HG02678 (cell line): ENCODE results near the gene EMX1.
"Not testable (repeated sequence)": the region's sequence is repeated elsewhere in the genome, so short reads cannot be mapped to it uniquely, and the experiment has no call there.

ENCODE experiments used
- ATAC-seq: cut with Tn5 transposase; IDR thresholded peaks from one replicate; pipeline ENCODE4 v1.9.1; 2021; ENCODE audit warnings: mild to moderate bottlenecking, moderate library complexity; ENCODE audit not compliant: unreplicated experiment

Gene EMX1

GRCh38 chr2:72898585-72898906 lies 18.8 kb upstream of the EMX1 start:
- ATAC-seq, result no peak

- ATAC-seq, result no peak
These were observed 17.0 kb upstream of the EMX1 start for GRCh38 chr2:72900191-72900825.

GRCh38 chr2:72901426-72901825 lies 15.9 kb upstream of the EMX1 start:
- no peak for ATAC-seq

- ATAC-seq, result not testable (repeated sequence)
These were observed 9.9 kb upstream of the EMX1 start for GRCh38 chr2:72907369-72907768.

GRCh38 chr2:72908741-72909140 lies 8.6 kb upstream of the EMX1 start:
- ATAC-seq, result no peak

- ATAC-seq, result no peak
These were observed 6.1 kb upstream of the EMX1 start for GRCh38 chr2:72911256-72911655.

GRCh38 chr2:72913486-72914205 lies 3.7 kb upstream of the EMX1 start:
- ATAC-seq, result no peak

- no peak for ATAC-seq
These were observed 3.1 kb upstream of the EMX1 start for GRCh38 chr2:72914206-72914559.

GRCh38 chr2:72914589-72915319 lies 2.6 kb upstream of the EMX1 start:
- ATAC-seq, result no peak

- ATAC-seq, result no peak
These were observed 1.9 kb upstream of the EMX1 start for GRCh38 chr2:72915320-72915906.

- ATAC-seq, result peak; percentile 62
These were observed 1.2 kb upstream of the EMX1 start for GRCh38 chr2:72915907-72916742.

GRCh38 chr2:72916743-72917137 lies 579 bp upstream of the EMX1 start:
- peak; percentile 5 for ATAC-seq

- no peak for ATAC-seq
These were observed 696 bp downstream of the EMX1 start for GRCh38 chr2:72917877-72918553.

- no peak for ATAC-seq
These were observed 2.3 kb downstream of the EMX1 start for GRCh38 chr2:72919414-72920317.

- no peak for ATAC-seq
These were observed 3.2 kb downstream of the EMX1 start for GRCh38 chr2:72920318-72921087.

GRCh38 chr2:72921088-72921851 lies 4.0 kb downstream of the EMX1 start:
- ATAC-seq, result no peak

- no peak for ATAC-seq
These were observed 4.5 kb downstream of the EMX1 start for GRCh38 chr2:72921853-72922252.

GRCh38 chr2:72923833-72924352 lies 6.6 kb downstream of the EMX1 start:
- no peak for ATAC-seq
